ENCODE data around the gene THSD1.

The THSD1 gene

GRCh38 chr13:52449331-52450011, 43.5 kb upstream of the THSD1 start:
- TF ChIP-seq CTCF (IDR thresholded peaks at IDR 0.05; ENCODE audit: low read depth, low read length) (no peak), EZH2phosphoT487 (IDR thresholded peaks at IDR 0.05; ENCODE audit: low read depth) (no peak)

GRCh38 chr13:52447815-52448552, 42.0 kb upstream of the THSD1 start:
- peaks cover 18% of the 10 kb centered on the region for H4K20me1 ChIP-seq (ENCODE audit: insufficient read depth, low read length)
- no peaks in the 10 kb centered on the region for H3K9me3 ChIP-seq (ENCODE audit: insufficient read depth, low read length)
- H3K36me3 ChIP-seq (replicated peaks; ENCODE audit: low read depth, low read length): peaks cover 18% of the 10 kb centered on the region
- TF ChIP-seq CTCF (IDR thresholded peaks at IDR 0.05; ENCODE audit: low read depth, low read length): no peak
- no peak for TF ChIP-seq EZH2phosphoT487 (IDR thresholded peaks at IDR 0.05; ENCODE audit: low read depth)
- no peaks in the 10 kb centered on the region for H3K27me3 ChIP-seq (ENCODE audit: low read depth, low read length)
- peak overlapping the region; percentile 77; the same call in 1 of the 2 replicates for H3K4me2 ChIP-seq (ENCODE audit: low read length)
- H3K79me2 ChIP-seq (ENCODE audit: low read length): peaks cover 63% of the 10 kb centered on the region
- no peak overlapping the region for H2AFZ ChIP-seq (ENCODE audit: low read depth, low read length)
- peaks cover 23% of the 10 kb centered on the region for H3K4me1 ChIP-seq (ENCODE audit: low read length)
- no peak overlapping the region for H3K27ac ChIP-seq (ENCODE audit: low read length)
- H3K9ac ChIP-seq (ENCODE audit: low read length): no peak overlapping the region
- no peak overlapping the region for H3K4me3 ChIP-seq (ENCODE audit: low read length)

More at GRCh38 chr13:52449331-52450011, 43.5 kb upstream of the THSD1 start:
- peaks cover 18% of the 10 kb centered on the region for H3K36me3 ChIP-seq (replicated peaks; ENCODE audit: low read depth, low read length)
- peak overlapping the region; percentile 88 for H3K9ac ChIP-seq (ENCODE audit: low read length)
- H3K4me3 ChIP-seq (ENCODE audit: low read length): peak overlapping the region; percentile 92
- H3K79me2 ChIP-seq (ENCODE audit: low read length): peaks cover 52% of the 10 kb centered on the region
- H4K20me1 ChIP-seq (ENCODE audit: insufficient read depth, low read length): peaks cover 18% of the 10 kb centered on the region
- no peaks in the 10 kb centered on the region for H3K27me3 ChIP-seq (ENCODE audit: low read depth, low read length)
- peaks cover 36% of the 10 kb centered on the region for H3K4me1 ChIP-seq (ENCODE audit: low read length)
- H3K9me3 ChIP-seq (ENCODE audit: insufficient read depth, low read length): no peaks in the 10 kb centered on the region
- peak overlapping the region; percentile 58 for H2AFZ ChIP-seq (ENCODE audit: low read depth, low read length)
- H3K27ac ChIP-seq (ENCODE audit: low read length): peak overlapping the region; percentile 63
- H3K4me2 ChIP-seq (ENCODE audit: low read length): peak overlapping the region; percentile 77

GRCh38 chr13:52447354-52447753, 41.4 kb upstream of the THSD1 start:
- Histone ChIP-seq H3K27me3 (ENCODE audit: low read depth, low read length) (no peaks in the 10 kb centered on the region), H3K79me2 (ENCODE audit: low read length) (peaks cover 69% of the 10 kb centered on the region), H3K4me2 (ENCODE audit: low read length) (no peak overlapping the region), H3K4me1 (ENCODE audit: low read length) (peaks cover 23% of the 10 kb centered on the region), H3K9me3 (ENCODE audit: insufficient read depth, low read length) (no peaks in the 10 kb centered on the region), H4K20me1 (ENCODE audit: insufficient read depth, low read length) (peaks cover 18% of the 10 kb centered on the region), H3K27ac (ENCODE audit: low read length) (no peak overlapping the region), H2AFZ (ENCODE audit: low read depth, low read length) (no peak overlapping the region), H3K4me3 (ENCODE audit: low read length) (no peak overlapping the region), H3K9ac (ENCODE audit: low read length) (no peak overlapping the region), H3K36me3 (replicated peaks; ENCODE audit: low read depth, low read length) (peaks cover 18% of the 10 kb centered on the region)
- TF ChIP-seq CTCF (IDR thresholded peaks at IDR 0.05; ENCODE audit: low read depth, low read length) (no peak), EZH2phosphoT487 (IDR thresholded peaks at IDR 0.05; ENCODE audit: low read depth) (no peak)

- Histone ChIP-seq H3K4me3 (ENCODE audit: low read length) (no peak overlapping the region), H3K4me2 (ENCODE audit: low read length) (no peak overlapping the region), H3K9me3 (ENCODE audit: insufficient read depth, low read length) (no peaks in the 10 kb centered on the region), H3K9ac (ENCODE audit: low read length) (no peak overlapping the region), H3K4me1 (ENCODE audit: low read length) (peaks cover 23% of the 10 kb centered on the region), H2AFZ (ENCODE audit: low read depth, low read length) (no peak overlapping the region), H3K27ac (ENCODE audit: low read length) (no peak overlapping the region), H3K36me3 (replicated peaks; ENCODE audit: low read depth, low read length) (peaks cover 21% of the 10 kb centered on the region), H3K27me3 (ENCODE audit: low read depth, low read length) (no peaks in the 10 kb centered on the region), H4K20me1 (ENCODE audit: insufficient read depth, low read length) (peaks cover 18% of the 10 kb centered on the region), H3K79me2 (ENCODE audit: low read length) (peaks cover 77% of the 10 kb centered on the region)
- TF ChIP-seq EZH2phosphoT487 (IDR thresholded peaks at IDR 0.05; ENCODE audit: low read depth) (no peak), CTCF (IDR thresholded peaks at IDR 0.05; ENCODE audit: low read depth, low read length) (no peak)
Measured at GRCh38 chr13:52446265-52446664, 40.3 kb upstream of the THSD1 start.

Data from OCI-LY3 (cell line).